Heart left ventricle (tissue), 13 donors: ENCODE results near the gene STRN3.

ENCODE experiments used
- POLR2A ChIP-seq, 2 donors: fragments of 450-650 bp; IDR thresholded peaks; one replicate each; pipeline ENCODE4 v1.6.1; 2017; ENCODE audit warnings: antibody characterized with exemption in 2 of 2, mild to moderate bottlenecking in 2 of 2, moderate library complexity in 2 of 2
- TF ChIP-seq, protein P1 (sequence below), 12 donors: fragments of 200-600 bp; sonication (generic) in 4 of 12; IDR thresholded peaks; one replicate each; pipeline versions ENCODE4 v1.5.0 to v1.8.0; 2018 to 2022; ENCODE audit warnings: antibody characterized with exemption in 12 of 12, mild to moderate bottlenecking in 5 of 12
- donor health status: ischemic (EF 13 %, LVEDD 7.1; RV severe dilation, severe dysfunction).
- donor health status: DM: no; HTN: yes; CAD: no.
- donor health status: DM: no; HTN: no; CAD: no.
- donor health status: ischemic (EF 25% LVEDD 6.9; RV normal size, moderate dysfunction).
- donor health status: ischemic (EF 25% LVEDD 5.7; RV mildly dilated, moderate dysfunction).
- donor health status: ischemic (EF 35%, LVEDD 5.7; RV mildly dilated, moderate dysfunction).
- donor health status: nonischemic (EF 11% LVEDD 7.7; RV severe dilation, severe dysfunction).
- donor health status: DM: yes; HTN: yes; CAD: no.
- donor health status: PGD.
- donor health status: ischemic (EF 29% LVEDD 5.4; RV normal size, mild dysfunction).
- donor health status: nonischemic (EF 23%, LVEDD 6.1; RV moderate dilation, normal function).

DNA sequence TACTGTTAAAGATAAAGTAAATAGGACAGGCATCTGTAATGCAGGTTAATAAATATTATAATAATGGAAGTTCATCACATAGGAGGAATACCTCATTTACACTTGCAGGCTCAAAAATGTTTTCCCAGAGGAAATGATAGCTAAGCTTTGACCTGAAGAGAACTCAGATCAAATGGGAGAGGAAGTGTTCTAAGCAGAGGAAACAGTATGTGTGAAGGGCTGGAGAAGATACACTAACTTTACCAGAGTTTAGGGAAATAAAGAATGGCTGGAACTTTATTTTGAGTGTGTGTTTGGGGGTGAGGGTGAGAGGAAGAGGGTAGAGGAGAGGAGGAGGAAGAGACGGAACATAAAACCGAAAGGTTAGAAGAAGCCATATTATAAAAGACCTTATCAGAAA, 34.8 kb downstream of the STRN3 start:
- TF ChIP-seq, protein P1, sequence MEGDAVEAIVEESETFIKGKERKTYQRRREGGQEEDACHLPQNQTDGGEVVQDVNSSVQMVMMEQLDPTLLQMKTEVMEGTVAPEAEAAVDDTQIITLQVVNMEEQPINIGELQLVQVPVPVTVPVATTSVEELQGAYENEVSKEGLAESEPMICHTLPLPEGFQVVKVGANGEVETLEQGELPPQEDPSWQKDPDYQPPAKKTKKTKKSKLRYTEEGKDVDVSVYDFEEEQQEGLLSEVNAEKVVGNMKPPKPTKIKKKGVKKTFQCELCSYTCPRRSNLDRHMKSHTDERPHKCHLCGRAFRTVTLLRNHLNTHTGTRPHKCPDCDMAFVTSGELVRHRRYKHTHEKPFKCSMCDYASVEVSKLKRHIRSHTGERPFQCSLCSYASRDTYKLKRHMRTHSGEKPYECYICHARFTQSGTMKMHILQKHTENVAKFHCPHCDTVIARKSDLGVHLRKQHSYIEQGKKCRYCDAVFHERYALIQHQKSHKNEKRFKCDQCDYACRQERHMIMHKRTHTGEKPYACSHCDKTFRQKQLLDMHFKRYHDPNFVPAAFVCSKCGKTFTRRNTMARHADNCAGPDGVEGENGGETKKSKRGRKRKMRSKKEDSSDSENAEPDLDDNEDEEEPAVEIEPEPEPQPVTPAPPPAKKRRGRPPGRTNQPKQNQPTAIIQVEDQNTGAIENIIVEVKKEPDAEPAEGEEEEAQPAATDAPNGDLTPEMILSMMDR (IDR thresholded peaks at IDR 0.05): no peak
- TF ChIP-seq POLR2A (IDR thresholded peaks at IDR 0.05): no peak
